Measurements from ENCODE around the gene CDKL2.

DNA sequence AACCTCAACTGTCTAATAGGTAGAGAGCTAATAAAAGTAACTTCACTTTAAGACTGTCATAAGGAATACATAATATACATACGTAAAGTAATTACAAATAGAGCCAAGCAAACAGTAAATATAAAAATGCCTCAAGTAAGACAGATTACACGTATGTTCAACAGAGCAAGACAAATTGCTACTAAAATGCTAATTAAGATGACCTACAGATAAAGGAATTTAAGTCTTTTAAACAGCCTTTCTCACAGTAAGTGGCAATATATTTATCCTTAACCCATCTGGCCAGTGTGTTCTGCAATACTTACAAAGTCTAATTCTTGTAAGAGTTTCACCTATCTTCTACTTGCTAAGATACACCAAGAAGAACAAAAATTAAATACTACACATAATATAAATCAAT is 30.2 kb upstream of the CDKL2 start:
- TF ChIP-seq, protein P1, sequence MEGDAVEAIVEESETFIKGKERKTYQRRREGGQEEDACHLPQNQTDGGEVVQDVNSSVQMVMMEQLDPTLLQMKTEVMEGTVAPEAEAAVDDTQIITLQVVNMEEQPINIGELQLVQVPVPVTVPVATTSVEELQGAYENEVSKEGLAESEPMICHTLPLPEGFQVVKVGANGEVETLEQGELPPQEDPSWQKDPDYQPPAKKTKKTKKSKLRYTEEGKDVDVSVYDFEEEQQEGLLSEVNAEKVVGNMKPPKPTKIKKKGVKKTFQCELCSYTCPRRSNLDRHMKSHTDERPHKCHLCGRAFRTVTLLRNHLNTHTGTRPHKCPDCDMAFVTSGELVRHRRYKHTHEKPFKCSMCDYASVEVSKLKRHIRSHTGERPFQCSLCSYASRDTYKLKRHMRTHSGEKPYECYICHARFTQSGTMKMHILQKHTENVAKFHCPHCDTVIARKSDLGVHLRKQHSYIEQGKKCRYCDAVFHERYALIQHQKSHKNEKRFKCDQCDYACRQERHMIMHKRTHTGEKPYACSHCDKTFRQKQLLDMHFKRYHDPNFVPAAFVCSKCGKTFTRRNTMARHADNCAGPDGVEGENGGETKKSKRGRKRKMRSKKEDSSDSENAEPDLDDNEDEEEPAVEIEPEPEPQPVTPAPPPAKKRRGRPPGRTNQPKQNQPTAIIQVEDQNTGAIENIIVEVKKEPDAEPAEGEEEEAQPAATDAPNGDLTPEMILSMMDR (IDR thresholded peaks at IDR 0.05; ENCODE audit: borderline replicate concordance, extremely low read depth, low read length, poor library complexity, severe bottlenecking): no peak
- TF ChIP-seq EZH2 (IDR thresholded peaks at IDR 0.05; ENCODE audit: borderline replicate concordance, low read depth, low read length, severe bottlenecking): no peak
